C1 segment of cervical spinal cord (tissue), 14 donors: ENCODE measurements around the gene HSPG2.
"Not testable (repeated sequence)": the region's sequence is repeated elsewhere in the genome, so short reads cannot be mapped to it uniquely, and the experiment has no call there.

Experiments
- DNase-seq, 14 donors: peaks; one replicate each; lab custom pipeline; 2025; lab: John Stamatoyannopoulos, UW

HSPG2 gene

DNA sequence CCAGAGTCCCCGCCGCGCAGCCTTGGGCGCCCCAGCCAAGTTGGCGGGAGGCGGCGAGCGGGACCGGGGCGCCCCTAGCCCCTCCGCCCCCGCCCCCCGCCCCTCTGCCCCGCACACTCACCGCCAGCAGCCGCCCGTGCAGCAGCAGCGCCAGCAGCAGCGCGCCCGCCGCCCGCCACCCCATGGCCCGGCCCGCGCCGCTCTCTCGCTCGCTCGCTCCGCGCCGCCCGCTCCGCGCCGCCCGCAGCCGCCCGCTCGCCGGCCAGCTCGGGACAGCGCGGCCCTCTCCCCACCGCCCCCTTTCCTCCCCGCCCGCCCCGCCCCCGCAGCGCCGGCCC is at the start of gene HSPG2:
Gene HSPG2 (minus strand): TSS at position 277 of the 338 bp plus-strand sequence. CDS start 93 bp downstream, at position 184.
- DNase-seq = no peak

DNA sequence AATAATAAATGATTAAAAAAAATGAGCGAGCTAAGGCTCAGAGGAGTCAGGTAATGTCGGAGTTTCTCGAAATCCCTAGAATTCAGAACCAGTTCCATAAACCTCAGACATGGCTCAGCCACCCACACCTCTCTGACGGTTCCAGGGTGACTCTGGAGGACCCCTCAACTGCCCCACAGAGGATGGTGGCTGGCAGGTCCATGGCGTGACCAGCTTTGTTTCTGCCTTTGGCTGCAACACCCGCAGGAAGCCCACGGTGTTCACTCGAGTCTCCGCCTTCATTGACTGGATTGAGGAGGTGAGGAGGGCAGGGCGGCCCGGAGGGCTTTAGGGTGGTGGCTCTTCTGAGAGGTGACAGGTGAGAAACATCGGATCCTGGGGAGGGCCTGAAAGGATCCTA is 49.3 kb upstream of the HSPG2 start:
- DNase-seq = not testable (repeated sequence)

DNA sequence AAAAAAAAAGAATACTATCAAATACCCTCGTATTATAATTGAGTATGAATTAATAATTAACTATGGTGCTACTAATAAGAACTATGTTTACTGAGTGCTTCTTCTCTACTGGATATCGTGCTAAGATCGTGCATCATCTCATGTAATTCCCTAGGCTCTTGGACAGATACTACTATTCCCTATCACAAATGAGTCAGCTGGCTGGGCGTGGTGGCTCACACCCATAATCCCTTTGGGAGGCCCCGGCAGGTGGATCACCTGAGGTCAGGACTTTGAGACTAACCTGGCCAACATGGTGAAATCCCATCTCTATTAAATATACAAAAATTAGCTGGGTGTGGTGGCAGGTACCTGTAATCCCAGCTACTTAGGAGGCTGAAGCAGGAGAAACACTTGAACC is 48.8 kb upstream of the HSPG2 start:
- DNase-seq = not testable (repeated sequence)

DNA sequence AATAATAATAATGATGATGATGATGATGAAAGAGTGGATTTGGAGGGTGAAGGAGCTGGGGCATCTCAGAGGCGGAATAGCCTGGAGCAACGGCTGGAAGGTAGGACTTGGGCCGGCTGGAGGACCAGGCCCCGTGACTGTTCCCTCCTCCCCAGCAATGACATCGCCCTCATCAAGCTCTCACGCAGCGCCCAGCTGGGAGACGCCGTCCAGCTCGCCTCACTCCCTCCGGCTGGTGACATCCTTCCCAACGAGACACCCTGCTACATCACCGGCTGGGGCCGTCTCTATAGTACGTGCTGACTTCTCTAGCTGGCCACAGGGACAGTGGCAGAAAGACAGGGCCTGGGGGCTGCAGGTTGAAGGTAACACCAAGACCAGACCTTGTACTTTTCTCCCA is 46.4 kb upstream of the HSPG2 start:
- DNase-seq = not testable (repeated sequence)

DNA sequence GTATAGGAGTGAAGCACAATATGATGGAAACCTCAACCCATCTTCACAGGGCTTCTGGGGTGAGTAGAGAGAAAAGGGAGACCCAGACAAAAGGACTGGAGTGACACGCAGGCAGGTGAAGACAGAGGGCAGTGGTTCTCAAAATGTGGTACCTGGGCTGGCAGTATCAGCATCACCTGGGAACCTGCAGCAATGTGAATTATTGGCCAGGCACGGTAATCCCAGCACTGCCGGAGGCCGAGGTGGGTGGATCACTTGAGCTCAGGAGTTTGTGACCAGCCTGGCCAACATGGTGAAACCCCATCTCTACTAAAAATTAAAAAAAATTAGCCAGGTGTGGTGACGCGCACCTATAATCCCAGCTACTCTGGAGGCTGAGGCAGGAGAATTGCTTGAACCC is 45.0 kb upstream of the HSPG2 start:
- DNase-seq = not testable (repeated sequence)

DNA sequence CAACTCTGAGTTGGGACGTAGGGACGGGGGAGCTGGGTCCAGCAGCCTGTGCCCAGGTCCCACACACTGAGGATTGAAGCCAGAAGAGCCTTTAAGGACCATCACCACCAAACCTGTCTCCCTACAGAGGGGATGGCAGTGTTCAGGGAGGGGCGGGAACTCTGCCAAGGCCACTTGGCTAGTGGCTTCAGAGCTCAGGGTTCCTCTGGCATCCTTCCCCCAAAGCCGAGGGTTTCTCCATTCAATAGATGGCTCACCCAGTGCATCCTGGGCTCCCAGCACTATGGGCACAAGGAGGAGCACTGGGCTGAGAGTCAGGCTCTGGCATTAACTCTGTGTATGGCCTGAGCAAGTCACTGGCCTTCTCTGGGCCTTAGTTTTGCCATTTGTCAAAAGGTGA is 44.1 kb upstream of the HSPG2 start:
- DNase-seq = not testable (repeated sequence)

DNA sequence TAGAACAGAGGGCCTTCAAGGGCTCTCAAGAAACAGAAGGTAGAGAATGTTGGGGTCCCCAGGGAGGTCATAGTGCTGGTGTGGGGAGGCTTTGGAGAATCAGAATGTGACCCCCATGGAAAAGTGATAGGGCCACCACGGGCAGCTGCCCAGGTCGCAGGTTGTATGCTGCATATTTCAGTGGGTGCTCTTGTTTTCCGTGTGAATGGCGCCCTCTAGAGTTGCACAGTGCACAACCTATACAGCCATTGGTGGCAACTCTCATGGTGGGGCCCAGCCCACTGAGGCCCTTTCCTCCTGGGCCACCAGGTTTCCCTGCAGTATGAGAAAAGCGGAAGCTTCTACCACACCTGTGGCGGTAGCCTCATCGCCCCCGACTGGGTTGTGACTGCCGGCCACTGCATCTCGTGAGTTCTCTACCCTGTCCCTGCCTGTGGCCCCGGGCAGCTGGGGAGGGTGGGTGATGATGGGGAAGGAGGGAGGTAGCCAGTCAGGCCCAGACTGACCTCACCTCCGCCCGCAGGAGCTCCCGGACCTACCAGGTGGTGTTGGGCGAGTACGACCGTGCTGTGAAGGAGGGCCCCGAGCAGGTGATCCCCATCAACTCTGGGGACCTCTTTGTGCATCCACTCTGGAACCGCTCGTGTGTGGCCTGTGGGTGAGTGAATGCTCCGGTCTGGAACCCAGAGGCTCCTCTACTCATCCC is 43.6 kb upstream of the HSPG2 start:
- not testable (repeated sequence) for DNase-seq

DNA sequence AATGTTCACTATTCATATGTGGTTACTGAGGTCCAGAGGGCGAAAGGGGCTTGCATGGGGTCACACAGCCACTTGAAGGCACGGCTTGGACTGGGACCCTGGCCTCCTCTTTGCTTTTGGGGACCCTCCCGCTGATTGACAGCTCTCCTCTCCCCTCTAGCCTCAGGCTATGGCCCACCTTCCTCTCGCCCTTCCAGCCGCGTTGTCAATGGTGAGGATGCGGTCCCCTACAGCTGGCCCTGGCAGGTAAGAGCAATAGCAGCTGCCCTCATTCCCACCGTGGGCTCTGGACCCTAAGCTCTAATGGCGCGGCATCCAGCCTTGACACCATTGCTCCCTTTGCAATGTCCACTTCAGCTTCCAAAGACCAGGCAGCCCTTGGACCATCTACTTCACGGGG is 41.1 kb upstream of the HSPG2 start:
- not testable (repeated sequence) for DNase-seq

DNA sequence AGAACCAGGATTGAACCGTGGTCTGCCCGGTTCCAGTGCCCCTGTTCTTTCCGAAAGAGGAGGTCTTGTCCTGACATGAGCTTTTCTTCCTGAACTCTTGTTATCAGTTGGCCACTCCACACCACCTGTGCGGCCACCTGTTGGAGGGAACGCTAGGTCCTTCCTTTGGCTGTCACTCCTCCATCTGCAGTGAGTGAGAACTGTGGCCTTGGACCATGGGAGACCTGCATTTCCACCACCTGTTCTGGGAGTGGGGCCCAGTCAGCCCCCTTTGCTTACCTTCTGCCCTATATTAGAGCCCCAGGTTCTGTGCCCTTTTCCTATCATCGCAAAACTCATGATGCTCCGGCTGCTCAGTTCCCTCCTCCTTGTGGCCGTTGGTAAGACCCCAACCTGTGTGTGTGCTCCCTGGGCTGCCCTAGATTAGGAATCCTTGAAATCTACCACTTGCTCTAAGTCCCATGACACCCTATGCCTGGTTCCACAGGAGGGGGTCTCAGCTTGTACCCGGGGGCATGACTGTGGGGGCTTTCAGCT is 39.7 kb upstream of the HSPG2 start, which contains the start of gene CELA3B:
Gene CELA3B (plus strand): TSS at position 320 of the 537 bp plus-strand sequence. CDS start 18 bp downstream, at position 338.
- not testable (repeated sequence) for DNase-seq

DNA sequence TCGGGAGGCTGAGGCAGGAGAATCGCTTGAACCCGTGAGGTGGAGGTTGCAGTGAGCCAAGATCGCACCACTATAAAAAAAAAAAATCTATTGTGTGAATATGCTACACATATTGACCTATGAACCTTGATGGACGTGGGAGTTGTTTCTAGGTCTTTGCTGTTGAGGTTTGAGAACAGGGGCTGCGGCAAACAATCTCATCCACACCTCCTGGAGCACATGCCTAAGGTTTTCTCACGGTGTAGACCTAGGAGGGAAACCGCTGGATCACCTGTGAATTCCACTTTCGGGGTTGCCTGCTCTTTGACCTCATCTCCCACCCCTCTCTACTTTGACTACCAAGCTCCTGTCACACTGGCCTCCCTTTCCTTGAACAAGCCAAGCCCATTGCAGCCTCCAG is 38.2 kb upstream of the HSPG2 start:
- not testable (repeated sequence) for DNase-seq

DNA sequence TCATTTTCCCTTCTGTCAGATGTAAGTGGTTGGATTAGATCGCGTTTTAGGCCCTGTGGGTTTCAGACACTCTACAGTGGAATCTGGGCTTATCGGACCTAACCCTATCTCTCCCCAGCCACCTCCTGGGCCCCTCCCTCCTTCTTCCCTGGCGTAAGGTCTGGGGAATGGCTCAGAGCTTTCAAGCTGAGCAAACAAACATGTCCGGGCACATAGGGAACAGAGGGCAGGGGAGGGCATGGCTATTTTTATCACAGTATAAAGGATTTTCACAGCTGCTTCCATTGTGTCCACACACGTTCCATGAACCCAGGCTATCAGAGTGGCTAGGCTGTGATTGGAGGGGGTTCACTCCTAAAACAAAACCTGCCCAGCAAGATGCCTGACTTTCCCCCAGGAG is 37.6 kb upstream of the HSPG2 start:
- DNase-seq = not testable (repeated sequence)

DNA sequence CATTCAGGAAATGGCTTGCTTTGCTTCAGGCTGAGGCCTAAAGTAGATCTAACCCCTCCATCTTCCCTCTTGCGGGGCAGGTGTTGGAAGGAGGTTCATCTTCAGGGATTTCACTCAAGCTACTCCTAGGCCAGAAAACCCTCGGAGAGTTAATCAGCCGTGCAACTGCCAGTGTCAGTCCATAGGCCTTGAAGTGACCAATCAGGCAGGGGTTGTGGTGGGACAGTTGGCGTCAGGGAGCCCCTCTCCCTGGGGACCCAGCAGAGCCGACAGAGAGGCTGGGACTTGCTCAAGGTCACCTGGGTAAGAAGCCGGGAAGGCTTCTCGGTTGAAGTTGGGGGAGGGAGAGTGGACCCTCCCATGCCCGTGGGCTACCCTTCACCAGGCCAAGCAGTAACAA is 36.8 kb upstream of the HSPG2 start:
- not testable (repeated sequence) for DNase-seq

DNA sequence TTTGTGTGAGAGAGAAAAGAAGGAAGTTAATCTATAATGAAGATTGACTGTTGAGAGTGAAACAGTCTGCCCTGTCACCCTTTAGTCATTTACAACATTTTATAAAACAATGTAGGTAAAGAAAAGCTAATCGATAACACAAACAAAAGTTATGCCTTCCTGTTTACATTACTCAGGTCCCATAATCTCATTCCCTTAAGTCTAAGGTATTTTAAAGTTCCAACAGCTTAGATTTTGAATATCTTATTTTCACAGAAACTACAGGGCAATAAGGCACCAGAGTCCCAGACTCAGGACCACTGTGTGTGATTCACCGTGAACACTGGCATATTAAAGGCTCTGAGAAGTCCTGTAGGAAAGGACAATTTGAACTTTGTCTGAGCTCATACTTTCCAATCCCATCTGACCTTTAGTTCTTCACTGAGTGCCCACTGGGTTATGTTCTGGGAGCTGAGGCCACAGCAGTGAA is 35.9 kb upstream of the HSPG2 start:
- not testable (repeated sequence) for DNase-seq

DNA sequence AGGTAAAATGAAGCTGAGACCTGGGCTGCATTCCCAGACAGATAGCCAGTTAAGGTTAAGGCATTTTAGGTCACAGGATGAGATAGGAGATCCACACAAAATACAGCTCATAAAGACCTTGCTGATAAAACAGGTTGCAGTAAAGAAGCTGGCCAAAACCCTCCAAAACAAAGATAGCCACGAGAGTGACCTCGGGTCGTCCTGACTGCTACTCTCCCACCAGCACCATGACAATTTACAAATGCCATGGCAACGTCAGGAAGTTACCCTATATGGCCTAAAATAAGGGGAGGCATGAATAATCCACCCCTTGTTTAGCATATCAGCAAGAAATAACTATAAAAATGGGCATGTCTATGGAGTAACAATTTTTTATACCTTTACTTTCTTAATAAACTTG is 33.4 kb upstream of the HSPG2 start:
- DNase-seq = not testable (repeated sequence)

DNA sequence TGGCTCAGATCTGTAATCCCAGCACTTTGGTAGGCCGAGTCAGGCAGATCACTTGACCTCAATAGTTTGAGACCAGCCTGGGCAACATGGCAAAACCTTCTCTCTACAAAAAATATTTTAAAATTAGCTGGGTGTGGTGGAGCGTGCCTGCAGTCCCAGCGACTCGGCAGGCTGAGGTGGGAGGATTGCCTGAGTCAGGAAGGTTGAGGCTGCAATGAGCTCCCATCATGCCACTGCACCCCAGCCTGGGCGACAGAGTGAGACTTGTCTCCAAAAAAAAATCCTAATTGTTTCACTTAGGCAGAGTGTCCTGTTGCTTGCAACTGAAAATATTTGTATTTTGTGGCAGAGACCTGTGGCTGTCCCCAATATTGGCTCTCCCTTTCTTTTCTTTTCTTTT is 32.0 kb upstream of the HSPG2 start:
- DNase-seq = not testable (repeated sequence)

DNA sequence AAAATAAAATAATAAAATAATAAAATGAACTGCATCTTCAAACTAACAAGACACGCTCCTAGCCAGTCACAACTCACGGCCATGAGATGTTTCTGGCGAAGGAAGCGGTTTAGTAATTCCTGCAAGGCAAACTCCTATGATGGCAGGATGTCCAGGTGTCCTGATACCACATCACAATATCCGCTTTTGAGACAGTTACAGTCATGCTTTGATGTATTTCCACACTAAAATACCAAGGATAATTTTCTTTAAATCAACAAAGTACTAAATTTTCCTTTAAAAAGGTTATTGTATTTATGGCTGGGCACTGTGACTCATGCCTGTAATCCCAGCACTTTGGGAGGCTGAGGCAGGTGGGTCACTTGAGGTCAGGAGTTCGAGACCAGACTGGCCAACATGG is 30.1 kb upstream of the HSPG2 start:
- DNase-seq = not testable (repeated sequence)

DNA sequence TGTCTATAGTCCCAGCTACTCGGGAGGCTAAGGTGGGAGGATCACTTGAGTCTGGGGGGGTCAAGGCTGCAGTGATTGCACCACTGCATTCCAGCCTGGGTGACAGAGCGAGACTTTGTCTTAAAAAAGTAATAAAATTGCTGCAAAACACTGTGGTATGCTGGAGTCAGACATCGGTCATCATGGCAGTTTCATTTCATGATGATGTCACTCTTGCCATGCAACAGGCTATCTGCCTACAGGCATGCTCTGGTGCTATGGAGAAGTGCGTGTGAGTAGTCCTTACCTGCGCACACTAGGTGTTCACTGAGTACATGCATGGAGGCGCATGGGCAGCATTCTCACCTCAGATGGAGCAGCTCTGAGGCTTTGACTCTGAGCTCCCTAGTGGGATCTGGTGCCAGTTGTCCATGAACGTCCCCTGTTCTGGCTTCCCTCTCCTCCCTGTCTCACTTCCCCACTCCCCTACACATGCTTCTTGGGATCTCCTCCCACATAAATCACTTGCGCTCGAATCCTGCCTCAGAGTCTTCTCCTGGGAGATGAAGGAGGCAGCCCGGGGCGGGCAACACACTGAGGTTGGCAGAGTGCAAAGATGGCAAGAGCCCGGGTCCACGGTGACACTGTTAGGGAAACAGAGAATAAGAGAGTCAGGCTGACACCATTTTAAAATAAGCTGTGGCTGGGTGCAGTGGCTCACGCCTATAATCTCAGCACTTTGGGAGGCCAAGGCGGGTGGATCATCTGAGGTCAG is 29.3 kb upstream of the HSPG2 start:
- no peak for DNase-seq

DNA sequence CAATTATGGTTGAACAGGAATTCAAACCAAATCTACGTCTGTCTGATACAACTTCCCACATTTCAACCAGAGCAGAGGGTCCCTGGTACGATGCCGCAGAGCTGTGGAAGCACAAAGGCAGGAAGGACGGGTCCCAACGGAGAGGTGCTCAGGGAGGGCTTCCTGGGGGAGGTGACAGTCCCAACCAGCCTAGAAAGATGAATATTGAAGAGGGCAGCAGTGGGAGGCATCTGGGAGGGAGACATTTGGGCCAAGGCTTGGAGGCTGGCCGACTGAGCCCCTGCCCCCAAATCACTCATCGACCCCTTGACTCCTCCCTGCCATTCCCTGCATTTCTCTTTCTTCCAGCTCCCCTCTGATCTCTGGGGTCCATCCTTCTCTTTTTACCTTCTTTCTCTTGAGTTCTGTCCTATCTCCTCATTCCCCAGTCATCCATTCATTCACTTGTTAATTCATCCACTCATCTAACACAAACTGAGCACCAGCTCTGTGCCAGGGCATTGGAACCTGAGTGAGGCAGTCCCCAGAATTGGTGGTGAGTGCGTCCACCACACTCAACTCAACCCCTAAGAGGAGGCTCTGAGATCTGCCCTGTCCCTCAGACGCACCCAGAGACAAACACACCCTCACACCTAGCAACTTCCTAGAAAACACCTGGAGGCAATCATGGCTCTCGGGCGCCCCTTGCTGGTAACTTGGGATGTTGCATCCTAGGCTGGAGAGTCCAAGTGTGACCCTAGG is 26.5 kb upstream of the HSPG2 start:
- peak in 12 of 14 donors; percentile 1 to 67 (median 34) for DNase-seq

DNA sequence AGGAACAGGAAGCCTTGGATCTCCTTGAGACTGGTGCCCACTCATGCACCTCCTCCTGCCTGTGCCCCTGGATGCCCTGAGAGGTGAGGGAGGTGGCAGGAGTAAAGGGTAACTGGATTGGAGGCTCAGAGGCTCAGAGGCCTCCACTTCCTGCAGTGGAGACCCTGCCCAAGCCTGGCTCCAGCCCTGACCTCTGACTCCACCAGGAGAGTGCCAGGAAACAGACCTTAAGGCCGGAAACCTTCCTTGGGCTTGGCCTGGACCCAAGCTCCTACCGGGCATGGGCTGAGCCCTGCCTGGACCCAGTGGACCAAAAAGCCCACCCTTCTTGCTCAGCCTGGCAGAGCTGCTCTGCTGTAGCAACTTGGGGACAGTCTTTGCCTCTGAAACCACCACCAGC is 24.7 kb upstream of the HSPG2 start:
- DNase-seq = no peak

DNA sequence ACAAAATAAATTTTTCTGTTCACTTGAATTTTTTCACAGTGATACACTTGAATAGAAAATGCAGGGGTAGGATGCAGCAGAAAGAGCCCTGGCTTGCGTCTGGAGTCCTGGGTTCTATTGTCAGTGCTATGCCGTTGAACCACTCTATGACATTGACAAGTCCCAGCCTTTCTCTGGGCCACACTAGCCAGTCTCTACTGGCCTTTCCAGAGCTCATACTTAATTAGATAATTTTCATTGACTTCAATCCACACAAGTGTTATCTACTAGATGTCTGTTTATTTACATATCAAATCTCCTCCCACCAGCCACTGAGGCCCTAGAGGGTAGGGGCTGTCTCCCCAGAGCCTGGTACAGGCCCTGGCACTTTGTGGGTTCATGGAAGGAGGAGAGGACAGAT is 24.2 kb upstream of the HSPG2 start:
- no peak for DNase-seq

DNA sequence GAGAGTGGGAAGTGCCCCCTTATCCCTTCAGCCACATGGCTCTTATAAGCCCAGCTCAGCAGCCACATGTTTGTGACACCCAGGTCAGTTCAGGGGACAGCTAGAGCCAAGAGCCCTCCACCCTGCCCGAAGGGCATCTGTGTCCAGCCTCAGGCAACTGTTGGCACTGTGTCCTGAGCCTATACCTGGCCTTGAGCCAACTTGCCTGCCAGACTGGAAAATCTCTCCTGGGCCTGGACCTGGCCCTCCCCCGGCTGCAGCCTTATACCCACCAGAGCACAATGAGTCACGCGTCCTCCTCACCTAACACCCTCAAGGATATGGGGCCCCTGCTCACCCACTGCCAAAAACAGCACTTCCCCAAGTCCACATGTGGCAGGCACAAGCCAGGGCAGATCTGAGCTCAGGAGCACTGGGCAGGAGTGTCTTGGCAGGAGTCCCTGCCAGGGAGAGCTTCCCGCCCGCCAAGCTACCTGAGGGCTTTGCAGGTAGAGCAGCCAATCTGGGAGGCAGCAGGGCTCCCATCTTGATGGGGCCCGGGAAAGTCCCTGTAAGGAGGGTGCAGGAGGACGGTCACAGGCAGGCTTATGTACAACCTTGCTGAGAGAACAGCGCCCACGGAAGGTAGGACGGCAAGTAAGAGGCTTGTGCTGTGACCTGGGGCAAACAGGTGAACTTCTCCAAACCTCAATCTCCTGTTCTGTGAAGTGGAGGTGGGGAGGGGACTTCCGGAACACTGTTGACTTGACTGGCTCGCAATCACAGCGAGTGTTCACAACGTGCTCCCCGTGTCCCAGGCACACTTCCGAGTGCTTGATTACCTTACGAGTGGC is 19.8 kb upstream of the HSPG2 start:
- DNase-seq = no peak
